COR-L47 (cell line): ENCODE results near the gene VPS13D.
"Not testable (repeated sequence)": the region's sequence is repeated elsewhere in the genome, so short reads cannot be mapped to it uniquely, and the experiment has no call there.

Experiments
- DNase-seq: peaks from one replicate; lab custom pipeline; 2025; lab: John Stamatoyannopoulos, UW

The VPS13D gene

DNA sequence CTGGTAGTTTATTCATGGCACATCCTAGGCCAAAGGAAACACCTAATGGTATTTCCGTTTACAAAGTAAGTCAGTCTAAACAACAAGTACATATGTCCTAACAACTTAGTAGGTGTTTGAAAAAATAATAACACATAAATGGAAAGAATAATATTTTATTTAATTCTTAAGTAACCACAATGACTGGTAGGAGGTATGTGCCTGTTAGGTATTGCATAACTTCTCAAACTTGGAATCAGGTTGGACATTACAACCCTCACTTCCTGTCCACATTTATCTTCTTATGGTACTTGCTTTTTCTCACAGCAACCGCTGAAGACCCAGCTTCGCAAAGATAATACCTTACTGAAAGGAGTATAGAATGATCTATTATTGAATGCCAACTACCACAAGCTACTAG lies 64.2 kb downstream of the VPS13D start:
- DNase-seq: no peak

DNA sequence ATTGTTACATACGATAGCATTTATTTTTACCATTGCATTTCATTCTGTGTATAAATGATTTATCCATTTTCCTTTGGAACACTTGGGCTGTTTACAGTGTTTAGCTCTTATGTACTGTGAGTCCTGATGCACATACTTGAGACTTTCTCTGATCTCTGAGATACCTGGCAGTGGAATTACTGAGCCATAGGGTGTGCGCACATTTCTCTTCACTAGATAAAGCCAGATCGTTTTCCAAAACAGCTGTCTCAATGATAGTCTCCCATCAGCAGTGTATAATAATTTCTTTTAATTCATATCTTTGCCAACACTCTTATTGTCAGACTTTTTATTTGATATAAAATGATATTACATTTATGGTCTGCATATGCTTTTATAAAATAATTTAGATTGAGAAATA lies 66.2 kb downstream of the VPS13D start:
- DNase-seq: no peak

DNA sequence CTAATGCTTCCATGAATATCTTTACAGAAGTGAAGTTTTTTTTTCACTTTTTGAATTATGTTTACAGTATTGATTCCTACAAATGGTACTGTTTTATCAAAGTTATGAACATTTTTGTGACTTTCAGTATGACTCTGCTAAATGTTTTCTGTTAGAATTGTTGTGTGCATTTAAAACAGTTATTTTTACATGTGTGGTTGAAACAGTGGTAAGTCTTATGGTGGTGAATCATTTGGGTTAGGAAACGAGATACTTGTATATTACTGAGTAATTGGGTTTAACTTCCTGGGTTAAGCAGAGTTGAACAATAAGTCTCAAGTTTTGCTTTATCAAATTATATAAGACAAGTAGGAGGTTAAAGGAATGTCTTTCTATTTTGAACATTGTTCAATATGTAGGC lies 66.8 kb downstream of the VPS13D start:
- no peak for DNase-seq

DNA sequence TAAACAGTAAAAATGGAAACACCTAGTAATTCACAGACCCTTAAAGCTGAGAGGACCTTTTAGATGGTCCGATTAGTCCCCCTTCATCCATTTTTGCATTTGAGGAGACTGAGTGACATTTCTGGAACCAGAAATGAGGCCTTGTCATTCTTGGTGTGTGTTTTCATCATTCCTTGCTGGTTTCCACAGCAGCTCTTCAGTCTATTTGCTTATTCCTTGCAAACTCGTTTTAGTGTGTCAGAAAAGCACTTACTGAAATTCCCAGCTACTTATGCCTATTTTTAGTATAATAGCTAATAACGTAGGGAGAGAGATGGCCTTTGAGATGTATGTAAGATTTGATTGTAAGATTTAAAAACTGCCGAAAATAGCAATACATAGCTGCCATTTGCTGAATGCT lies 70.9 kb downstream of the VPS13D start:
- no peak for DNase-seq

DNA sequence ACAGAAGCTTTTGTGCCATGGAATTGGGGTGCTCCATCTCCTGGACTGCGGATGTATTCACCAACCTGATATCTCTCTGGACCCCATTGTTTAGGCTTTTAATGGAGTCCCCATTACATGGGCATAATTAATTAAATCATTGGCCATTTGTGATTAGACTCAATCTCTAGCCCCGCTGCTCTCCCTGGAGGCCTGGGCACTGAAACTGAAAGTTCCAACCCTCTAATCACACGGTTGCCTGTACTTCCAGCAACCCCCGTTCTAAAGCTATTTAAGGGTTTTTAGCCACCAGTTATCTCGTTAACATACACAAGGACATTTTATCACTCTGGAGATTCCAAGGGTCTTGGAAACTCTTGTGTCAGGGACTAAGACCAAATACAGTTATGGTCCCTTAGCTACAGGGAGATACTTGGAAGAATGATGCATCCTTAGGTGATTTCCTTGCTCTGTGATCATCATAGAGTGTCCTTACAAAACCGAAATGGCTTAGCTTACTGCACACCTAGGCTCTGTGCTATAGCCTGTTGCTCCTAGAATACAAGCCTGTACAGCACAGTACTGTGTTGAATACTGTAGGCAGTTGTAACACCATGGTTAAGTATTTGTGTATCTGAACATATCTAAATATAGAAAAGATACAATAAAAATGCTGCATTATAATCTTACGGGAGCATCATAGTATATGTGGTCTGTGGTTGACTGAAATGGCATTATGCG lies 71.8 kb downstream of the VPS13D start:
- no peak for DNase-seq

DNA sequence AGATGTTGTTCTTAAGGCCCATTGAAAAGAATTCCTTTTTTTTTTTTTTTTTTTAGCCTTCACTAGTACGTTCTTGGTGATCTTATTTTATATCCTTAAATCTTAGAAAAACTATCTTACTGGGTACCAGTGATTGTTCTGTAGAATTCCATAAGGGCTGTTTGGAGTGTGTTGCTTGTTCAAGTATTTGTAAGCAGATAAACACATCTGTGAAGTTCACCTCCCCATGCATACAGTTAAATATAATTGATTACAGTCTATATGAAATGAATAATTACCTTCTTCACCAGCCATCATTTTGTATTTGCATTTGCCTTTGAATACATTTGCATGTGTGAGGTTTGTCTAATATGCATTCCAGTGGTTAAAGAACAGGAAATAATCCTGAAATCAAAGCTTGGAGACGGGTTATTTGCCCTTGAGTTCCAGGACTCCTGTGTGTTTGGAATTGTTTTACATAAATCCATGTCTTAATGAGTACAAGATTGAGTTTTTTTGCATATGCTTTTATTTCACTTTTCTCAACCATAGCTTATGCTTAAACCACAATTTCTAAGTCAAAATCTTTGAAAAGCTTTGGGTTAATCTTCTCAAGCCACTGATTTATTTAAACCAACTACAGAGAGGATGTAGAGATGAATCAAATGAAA lies 73.1 kb downstream of the VPS13D start:
- no peak for DNase-seq

DNA sequence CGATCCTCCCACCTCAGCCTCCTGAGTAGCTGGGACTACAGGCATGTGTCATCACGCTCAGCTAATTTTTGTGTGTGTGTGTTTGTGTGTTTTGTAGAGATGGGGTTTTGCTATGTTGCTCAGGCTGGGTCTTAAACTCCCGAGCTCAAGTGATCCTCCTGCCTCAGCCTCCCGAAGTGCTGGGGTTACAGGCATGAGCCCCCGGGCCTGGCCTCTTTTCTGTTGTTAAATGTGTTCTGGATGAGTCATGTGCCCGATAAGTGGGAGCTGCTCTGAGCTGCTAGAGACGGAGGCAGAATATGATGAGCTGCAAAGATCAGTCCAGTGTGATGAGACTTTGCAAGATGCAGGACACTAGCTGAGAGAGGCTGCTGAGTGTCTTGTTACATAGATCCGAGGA lies 75.5 kb downstream of the VPS13D start:
- DNase-seq: no peak

DNA sequence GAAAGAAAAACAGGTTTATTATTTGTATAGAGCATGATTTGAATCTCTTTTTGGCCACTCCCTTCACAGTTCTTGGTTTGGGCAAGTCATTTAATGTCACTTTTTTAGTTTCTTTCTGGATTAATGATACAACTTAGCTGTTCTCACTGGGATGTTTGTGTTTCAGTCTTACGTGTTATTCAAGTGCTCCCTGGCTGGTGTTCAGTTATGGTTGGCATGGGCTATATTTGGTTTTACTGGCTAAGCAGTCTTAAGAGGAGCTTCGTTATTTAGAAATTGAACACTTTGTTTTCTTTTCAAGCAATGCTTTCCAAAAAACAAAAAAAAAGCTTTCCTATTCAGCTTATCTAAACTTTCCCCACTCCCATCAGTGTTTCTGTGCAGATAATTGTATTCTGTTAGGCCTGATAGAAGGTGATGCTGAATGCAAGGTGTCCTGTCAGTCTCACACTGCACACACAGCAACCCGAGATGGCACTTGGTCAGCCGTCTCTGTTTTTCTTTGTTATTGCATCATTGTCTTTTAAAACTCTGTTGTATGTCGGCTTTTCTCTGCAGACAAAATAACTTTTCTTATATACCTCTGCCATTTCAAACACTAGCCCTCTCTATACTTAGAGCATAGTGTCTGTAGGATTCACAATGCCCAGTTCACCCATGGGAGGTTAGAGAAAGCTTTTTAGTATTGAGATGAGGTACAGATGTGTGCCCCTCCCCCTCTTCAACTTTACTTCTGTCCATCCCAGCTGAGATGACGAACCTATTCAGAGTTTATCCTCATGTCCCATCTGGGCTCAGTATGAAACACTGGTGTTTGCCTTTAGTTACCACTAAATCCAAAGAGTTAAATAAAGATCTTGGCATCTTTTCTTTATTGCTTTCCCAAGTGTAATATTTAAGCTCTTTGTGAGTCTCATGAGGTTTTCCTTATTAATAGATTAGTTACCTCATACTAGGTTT lies 80.2 kb downstream of the VPS13D start:
- no peak for DNase-seq

DNA sequence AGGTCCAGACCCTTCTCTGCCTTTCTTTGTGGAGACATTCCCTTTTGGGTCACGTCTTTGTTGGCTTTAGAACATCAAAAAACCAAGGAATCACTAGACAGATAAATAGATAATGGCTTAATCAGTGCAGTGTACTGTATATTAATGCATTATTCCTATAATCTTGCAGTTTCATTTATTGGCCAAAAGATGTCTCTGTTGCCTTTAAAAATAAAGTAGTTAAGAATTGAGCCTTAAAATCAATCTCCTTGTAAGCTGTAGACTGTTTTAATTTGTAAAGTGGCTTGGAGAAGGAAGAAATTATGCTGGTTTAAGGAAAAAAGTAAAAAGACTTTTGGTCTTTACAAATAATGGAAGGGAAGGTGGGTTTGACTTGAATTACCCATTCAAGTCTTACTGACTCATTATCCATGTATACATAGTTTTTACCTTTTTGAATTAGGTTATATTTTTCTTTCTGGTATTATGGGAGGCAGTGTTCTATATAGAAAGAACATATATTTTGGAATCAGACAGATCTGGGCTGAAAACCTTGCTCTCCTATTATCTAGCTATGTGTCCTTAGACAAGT lies 84.6 kb downstream of the VPS13D start:
- peak; percentile 24 for DNase-seq

DNA sequence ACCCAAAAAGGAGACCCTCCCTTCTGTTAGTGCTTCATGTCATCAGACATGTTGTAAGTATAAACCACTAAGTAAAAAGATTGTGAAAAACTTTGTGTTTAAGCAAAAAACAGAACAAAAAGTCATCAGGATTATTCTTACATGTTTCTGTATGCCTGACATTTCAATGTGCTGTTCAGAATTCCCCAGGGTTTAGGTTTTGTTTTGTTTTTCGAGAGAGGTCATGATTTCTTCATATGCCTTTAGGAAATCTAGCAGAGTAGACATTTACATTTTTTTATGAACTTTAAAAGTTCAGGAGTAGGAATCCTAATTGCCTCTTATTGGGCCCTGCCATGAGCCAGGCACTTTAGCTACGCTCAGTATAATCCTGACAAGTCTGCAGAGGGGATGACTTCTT lies 85.3 kb downstream of the VPS13D start:
- DNase-seq: no peak

DNA sequence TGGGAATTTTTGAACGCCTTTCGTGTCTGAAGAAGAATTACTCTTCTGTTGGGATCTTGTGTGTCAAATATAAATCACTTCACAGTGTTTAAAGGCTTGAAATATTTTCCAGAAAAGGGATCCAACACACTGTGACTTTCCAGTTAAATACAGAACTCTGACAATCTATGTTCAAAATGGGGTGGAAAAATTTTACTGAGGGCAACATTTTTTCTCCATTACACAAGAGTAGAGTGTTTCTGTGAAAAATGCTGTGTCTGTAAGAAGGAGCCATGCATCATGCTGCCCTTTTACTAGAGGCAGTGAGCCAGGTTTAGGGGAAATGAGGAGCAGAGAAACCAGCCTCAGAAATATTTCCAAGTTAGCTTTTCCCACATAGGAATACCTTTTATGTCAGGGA lies 86.5 kb downstream of the VPS13D start:
- DNase-seq: no peak

DNA sequence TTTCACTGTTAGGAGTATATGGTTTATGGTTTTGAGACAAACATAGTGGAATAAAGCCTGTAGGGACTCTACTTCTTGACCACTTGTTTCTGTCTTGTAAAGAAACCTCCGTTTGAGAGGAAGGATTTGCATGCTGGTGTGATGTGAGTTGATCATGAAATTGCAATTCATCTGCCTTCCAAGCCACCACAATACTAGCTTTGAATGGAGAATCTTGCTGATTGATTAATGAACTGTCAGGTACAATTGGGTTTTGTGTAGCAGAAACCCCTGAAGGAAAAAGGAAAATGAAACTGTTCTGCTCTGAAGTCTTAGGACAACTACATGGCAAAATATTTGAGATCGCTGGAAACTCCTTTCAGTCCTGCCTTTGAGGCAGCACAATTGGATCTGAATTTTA lies 90.7 kb downstream of the VPS13D start:
- DNase-seq: no peak

DNA sequence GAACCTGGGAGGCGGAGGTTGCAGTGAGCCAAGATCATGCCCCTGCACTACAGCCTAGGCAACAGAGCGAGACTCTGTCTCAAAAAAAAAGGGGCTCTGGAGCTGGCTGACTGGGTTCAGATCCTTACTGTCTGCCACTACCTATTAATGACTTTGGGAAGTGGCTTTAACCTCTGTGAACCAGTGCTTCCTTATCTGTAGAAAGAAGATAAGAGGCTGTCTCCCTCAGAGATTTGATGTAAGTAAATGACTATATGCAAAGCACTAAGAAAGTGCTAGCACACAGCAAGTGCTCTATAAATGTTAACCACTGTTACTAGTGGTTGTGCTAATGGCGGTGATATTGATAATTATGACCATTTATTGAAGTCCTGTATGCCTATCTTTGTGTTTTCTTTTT lies 94.6 kb downstream of the VPS13D start:
- DNase-seq: no peak

DNA sequence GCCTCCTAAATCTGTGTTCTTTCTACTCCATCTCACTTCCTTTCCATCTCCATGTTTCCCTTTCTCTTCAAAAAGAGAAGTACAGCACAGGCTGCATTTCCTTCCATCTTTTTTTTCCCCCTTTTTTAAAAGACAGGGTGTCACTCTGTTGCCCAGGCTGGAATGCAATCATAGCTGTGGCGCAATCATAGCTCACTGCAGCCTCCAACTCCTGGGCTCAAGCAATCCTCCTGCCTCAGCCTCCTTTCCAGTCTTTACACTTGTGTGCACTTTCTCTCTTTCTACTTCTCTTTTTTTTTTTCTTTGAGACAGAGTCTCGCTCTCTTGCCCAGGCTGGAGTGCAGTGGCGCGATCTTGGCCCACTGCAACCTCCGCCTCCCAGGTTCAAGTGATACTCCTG lies 95.1 kb downstream of the VPS13D start:
- not testable (repeated sequence) for DNase-seq

DNA sequence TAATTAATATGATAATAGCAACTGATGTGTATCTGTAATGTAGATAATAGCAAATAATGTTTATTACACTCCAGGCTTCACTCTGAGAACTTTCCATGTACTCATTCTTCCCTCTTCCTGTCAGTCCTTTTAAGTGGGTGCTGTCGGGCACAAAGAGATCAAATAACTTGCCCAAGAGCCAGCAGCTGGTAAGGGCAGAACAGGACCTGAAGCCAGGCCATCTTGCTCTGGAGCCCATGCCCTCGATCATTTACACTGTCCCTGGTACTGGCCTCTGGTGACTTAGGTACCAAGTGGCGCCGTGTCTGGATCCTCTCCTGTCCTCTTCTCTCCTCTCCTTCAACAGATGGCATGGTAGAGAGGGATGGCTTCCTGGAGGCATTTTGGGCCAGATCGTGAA lies 97.2 kb downstream of the VPS13D start:
- DNase-seq: no peak

DNA sequence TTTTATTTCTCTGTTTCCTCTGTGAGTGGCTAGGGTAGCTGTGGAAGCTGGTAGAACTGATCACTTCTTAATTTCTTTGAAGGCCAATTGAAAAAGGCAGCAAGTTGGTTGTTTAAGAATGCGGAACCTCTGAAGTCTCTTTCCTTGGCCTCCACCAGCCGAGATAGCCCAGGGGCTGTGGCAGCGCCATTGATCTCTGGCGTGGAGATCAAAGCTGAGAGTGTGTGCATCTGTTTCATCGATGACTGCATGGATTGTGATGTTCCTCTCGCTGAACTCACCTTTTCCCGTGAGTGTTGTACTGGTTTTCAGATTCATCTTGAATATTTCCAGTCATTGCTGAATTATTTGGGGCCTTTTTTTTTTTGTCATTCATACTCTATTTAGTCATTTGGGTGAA lies 97.7 kb downstream of the VPS13D start:
- DNase-seq: no peak

DNA sequence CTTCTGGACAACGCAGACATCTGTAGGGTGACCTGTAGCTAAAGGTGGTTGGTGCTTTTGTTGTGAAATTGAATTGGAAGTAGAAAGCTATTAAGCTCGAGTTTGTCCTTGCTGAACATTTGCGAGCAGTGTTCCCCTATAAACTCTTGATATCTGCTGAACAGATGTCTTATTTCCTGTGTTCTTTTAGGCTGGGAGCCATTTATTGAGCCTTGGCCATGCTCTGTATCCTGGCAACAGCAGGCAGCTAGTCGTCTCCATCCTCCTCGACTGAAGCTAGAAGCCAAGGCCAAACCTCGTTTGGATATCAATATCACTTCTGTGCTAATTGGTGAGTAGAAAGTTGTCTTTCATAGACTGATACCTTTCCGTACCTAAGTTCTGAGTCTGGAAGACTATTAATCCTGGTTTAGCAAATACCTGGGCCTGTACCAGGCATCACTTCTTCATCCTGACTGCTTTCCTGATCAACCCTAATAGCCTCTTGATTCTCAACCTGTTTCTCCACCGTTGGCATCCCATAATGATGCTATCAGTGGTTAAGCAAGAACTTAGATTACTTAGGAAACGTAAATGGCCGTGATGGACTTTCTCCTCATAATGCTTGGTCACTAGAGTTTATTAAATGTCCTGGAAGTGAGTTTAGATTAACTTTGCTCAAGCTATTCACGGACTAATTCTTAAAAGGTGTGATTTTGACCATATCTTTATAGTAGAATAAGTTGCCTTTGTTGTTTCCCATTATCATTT lies 103.4 kb downstream of the VPS13D start:
- no peak for DNase-seq

DNA sequence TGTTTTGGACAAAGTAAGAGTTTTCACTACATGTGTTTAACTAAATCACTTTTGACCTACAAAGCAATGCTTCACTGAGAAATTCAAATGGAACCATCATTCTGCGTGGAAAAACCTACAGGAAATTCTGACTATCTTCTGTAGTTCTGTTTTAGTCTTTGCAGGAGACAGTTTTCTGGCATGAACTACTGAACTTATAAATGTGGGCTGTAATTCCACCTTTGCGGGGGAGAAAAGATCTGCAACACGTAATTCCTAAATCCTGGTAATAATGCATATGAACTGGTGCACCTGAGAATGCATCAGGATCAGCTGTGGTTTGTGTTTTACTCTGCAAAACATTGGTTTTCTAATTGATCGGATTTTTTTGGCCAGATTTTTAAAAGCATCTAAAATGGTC lies 106.0 kb downstream of the VPS13D start:
- no peak for DNase-seq

DNA sequence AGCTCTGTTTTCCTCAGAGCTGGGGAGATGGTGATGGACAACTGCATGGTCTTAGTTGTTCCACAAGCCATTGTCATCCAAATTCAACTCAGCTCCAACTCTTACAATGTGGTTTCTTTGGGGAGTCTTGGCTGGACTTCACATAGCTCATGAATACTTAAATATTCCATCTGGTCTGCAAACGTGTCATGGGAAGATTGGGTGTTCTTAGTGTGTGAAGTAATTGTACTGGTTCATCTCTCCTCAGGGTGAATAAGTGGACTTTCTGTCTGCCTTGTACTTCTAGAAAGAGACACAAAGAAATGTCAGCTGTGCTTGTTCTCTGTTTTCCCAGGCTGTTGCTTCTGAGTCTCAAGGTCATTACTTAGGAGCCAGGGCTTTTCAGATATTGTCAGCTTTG lies 106.6 kb downstream of the VPS13D start:
- DNase-seq: no peak

DNA sequence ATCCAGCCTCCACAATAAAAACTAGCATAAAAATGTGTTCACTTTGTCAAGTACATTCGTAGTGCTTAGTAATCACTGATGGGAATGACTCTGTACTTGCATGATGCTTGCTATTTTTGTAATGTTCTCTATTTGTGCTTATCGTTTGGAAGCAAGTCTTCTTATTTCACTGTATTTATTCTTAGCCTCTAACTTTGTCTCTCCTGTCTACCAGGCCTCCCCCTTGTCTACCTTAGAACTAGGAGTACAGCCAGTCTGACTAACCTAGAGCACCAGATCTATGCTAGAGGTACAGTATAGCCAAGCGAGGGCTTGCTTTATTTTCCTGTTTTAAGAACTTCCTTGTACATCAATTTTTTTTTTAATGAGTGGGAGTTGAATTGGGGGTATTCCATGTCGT lies 108.2 kb downstream of the VPS13D start:
- DNase-seq: no peak

DNA sequence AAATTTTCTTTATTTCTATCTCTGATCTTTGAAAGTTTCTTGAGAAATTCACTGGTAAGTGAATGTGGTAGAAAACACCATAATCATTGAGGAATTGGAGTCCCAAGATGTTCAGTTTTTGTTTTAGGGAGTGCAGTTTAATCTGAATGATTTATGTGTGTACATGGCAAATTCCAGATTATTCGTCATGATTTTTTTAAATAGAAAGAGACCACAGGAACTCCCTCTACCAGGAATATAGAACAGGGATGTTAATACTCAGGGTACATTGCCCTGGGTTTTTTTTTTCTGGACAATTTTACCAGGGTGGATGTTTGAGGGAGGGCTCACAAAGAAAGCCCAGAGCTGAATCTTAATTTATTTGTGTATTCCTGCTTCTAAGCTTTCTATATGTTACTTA lies 109.0 kb downstream of the VPS13D start:
- no peak for DNase-seq

DNA sequence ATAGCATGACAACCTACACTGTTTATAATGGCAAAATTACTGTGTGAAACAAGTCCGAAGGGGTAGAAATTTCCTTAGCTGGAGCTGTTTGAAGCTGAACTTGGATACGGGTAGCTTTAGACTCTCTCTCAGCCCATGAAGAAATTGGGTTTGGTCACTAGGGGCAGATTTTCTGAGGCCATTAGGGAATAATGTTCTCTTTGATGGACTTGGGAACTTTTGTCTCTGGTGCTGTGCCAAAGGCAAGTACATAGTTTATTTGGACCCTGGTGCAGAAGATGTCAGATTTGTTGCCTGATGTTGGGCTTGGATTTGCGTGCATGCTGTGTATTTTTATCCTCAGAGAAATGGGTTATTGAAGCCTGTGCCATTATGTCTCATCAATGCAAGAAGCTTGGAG lies 109.6 kb downstream of the VPS13D start:
- DNase-seq: no peak
